ENCODE data around the gene MTCL1.

MTCL1 gene

DNA sequence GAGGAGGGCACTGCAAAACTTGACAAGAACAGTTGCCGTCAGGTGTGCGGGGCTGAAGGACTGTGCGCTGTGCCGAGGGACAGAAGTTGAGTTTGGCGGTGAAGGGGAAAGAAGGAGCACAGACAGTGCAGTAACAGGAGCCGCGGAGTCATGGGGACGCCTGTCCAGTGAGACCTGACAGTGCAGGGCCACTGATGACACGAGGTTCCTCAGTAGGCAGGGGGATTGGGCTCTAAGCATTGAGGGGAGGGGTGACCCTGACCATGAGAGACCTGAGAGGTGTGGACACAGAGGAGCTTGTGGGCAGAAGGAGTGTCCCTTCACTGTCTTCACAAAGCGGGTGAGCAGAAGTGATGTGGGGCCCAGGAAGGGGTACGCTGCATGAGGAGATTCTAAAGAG, 104.8 kb downstream of the MTCL1 start:
- DNase-seq (ENCODE audit: low spot score) = no peak

DNA sequence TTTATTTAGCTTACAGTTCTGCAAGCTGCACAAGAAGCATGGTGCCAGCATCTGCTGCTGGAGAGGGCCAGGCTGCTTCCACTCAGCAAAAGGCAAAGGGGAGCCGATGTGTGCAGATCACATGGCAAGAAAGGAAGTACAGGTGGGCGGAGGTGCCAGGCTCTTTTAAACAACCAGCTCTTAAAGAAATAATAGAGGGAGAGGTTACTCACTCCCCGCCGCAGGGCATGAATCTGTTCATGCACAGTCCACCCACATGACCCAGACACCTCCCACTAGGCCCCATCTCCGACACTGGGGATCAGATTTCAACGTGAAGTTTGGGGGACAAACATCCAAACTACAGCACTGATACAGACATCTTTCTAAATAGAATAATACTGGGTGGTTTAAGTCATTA, 105.8 kb downstream of the MTCL1 start:
- DNase-seq (ENCODE audit: low spot score) = no peak

- DNase-seq (ENCODE audit: low spot score) = no peak
Measured at GRCh38 chr18:8812631-8813030, 107.3 kb downstream of the MTCL1 start.

DNA sequence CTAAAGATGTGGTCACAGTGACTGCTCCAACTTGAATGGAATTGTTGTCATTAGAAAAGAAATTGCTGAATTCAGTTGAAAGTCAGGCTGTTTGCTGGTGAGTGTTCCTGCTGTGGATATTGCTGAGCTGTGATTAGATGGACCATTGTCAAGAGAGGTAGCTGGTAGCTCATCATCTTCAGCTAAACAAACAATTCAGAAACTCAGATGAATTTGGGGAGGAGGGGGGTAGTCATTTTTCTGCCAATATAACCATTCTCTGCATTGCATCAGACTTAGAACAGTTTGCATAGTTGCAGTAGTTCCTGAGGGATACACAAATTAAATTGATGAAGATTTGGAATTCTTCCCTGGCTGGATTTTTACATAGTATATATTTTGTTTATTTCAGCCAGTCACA, 108.3 kb downstream of the MTCL1 start:
- DNase-seq (ENCODE audit: low spot score) = no peak

DNA sequence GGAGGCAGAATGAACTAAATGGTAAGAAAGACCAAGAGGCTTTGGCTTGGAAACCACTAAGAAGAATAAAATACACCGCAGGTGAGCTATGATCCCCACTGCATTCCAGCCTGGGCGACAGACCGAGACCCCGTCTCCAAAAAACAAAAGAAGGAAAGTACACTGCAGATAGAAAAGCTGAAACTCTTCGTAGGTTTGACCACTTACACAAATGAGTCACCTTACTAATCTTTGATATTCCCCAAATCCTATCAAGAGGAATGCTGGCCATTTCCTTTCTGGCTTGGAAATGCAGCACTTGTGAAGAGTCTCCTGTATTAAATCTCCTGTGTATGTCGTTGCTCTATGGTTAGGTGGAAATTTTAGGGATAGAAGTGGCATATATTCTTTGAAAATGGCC, 108.8 kb downstream of the MTCL1 start:
- no peak for DNase-seq (ENCODE audit: low spot score)

DNA sequence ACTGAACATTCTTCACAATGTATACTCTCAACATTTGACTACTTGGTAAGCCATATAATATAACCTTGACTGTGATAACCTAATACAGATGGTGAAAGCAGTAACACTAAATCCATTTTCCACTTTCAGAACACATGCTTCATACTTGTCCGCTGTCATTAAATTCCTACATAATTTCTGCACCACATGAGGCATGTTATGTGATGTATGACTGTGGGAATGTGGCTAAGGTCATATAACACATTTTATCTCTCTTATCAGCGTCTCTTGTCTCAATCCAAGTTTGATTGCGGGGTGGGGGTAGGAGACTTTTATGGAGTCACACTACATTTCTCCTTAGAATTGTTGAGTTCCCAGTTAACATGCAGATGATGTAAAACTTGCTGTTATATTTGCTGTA, 110.9 kb downstream of the MTCL1 start:
- DNase-seq (ENCODE audit: low spot score) = no peak

GRCh38 chr18:8816816-8817215, 111.5 kb downstream of the MTCL1 start:
- no peak for DNase-seq (ENCODE audit: low spot score)

- no peak for DNase-seq (ENCODE audit: low spot score)
Measured at GRCh38 chr18:8818982-8819381, 113.6 kb downstream of the MTCL1 start.

DNA sequence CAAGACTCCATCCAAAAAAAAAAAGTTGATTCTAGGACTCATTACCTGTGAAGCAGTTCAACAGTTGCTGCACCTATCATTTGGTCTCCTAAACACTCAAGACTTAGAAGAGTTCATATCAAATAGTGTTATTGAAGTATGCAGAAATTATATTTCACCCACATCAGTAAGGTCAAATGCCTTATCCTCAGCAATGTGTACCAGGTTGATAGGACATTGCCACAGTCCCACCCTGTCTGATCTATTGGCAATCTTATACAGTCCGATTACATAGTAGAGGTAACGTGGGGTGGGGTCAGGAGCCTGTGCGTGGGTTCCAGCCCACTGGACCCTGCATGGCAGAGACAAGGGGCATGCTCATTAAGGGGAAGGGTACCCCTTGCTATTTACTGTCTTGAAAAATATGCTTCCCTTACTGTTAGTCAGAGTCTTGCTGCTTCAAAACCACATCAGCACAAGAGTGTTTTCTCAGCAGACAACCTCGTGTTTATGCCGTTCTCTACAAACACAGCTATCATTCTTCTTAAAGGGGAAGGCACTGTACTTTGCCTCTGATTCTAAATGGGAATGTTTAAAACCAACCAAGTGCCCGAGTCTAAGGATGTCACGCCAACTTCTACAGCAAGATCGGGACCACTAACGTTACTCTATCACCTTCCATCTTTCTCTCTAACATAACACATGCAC, 115.2 kb downstream of the MTCL1 start:
- DNase-seq (ENCODE audit: low spot score) = no peak

DNA sequence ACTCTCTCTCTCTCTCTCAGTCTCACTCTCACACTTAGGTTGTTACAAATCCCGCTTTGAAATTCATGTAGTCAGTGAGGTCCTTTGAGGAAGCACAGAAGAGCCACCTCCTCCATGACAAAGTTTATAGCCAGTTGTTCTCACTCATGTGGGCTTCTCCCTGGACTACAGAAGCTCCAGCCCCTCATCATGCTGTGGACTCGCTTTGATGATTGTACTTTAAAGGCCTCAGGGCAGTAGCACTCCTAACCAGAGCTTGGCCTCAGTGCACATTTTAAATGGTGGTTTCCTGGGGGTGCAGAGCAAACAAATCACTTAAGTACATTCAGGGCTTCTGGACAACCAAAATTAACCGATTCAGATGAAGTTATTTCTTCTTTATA, 115.7 kb downstream of the MTCL1 start:
- no peak for DNase-seq (ENCODE audit: low spot score)

- DNase-seq (ENCODE audit: low spot score) = no peak
Measured at GRCh38 chr18:8821531-8821930, 116.2 kb downstream of the MTCL1 start.

DNA sequence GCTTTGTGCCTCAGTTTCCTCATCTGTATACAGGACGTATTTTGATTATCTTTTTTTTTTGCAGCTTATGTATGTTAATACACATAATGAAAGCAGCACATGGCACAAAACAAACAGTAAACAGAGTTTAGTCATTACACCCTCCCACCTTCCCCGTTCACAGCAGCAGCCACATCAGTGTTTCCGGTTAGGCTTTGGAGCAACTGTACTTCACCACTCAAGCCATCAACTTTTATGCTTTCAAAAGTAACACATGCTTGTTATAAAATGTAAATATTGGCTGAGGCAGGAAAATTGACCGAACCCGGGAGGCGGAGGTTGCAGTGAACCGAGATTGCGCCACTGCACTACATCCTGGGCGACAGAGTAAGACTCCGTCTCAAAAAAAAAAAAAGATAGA, 117.3 kb downstream of the MTCL1 start:
- DNase-seq (ENCODE audit: low spot score) = no peak

DNA sequence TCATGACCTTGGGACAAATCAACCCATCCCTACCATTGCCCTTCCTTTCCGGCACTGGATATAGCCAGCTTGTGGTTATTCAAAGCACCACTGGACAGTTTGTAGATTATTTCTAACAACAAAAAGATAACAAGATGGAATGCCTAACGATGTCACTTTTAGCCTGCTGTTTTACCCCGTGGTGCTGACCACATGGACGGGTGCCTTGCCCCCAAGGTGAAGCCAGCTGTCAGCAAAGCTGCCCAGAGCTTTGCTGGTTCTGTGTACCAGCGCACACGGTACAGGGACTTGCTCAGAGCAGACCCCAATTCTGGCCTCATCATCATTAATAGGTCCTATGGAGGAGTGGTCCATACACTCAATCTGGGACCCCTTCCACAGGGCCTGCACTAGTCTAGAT, 118.2 kb downstream of the MTCL1 start:
- DNase-seq (ENCODE audit: low spot score) = no peak

DNA sequence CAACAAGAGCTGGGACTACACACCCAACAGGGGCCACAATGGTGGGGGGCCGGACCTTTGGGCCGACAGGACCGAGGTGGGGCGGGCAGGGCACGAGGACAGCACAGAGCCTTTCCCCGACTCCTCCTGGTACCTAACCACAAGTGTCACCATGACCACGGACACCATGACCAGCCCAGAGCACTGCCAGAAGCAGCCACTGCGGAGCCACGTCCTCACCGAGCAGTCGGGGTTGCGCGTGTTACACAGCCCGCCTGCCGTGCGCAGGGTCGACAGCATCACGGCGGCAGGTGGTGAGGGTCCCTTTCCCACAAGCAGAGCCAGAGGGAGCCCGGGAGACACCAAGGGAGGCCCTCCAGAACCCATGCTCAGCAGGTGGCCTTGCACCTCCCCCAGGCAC, 119.5 kb downstream of the MTCL1 start:
- no peak for DNase-seq (ENCODE audit: low spot score)

- DNase-seq (ENCODE audit: low spot score) = no peak
Measured at GRCh38 chr18:8825273-8825672, 119.9 kb downstream of the MTCL1 start.

DNA sequence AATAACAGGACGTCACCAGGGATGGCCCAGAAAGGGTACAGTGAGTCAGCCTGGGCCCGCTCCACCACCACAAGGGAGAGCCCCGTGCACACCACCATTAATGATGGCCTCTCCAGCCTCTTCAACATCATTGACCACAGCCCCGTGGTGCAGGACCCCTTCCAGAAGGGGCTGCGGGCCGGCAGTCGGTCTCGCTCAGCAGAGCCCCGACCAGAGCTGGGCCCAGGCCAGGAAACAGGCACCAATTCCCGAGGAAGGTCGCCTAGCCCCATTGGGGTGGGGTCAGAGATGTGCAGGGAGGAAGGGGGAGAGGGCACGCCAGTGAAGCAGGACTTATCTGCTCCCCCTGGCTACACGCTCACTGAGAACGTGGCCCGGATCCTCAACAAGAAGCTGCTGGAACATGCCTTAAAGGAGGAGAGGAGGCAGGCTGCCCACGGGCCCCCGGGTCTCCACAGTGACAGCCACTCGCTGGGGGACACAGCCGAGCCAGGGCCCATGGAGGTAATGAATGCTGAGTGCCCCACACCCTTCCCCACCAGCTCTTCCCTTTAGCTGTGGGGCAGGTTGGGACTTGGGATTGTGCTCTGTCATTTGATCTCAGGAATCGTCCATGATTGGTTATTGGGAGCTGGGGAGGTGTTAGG, 120.5 kb downstream of the MTCL1 start:
- DNase-seq (ENCODE audit: low spot score) = no peak

DNA sequence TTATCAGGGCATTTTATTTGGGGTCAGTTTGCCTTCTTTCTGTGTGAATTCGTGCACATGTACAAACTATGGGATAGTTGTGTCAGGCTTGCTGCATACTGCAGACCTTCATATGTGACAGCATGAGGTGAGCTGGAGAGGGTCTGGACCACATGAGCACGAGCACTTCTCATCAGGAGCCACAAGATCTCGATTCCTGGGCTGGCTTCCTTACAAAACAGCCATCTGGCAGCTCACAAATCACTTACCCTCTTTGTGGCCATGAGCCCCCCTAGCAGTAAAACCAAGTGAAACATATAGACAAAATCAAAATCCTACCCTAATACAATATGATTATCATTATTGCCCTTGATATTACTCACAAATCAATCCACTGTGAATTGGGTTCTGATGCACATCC, 121.2 kb downstream of the MTCL1 start:
- no peak for DNase-seq (ENCODE audit: low spot score)

- no peak for DNase-seq (ENCODE audit: low spot score)
Measured at GRCh38 chr18:8826971-8827370, 121.6 kb downstream of the MTCL1 start.

GRCh38 chr18:8828300-8828699, 122.9 kb downstream of the MTCL1 start:
- no peak for DNase-seq (ENCODE audit: low spot score)

GRCh38 chr18:8828798-8829197, 123.4 kb downstream of the MTCL1 start:
- DNase-seq (ENCODE audit: low spot score) = no peak

DNA sequence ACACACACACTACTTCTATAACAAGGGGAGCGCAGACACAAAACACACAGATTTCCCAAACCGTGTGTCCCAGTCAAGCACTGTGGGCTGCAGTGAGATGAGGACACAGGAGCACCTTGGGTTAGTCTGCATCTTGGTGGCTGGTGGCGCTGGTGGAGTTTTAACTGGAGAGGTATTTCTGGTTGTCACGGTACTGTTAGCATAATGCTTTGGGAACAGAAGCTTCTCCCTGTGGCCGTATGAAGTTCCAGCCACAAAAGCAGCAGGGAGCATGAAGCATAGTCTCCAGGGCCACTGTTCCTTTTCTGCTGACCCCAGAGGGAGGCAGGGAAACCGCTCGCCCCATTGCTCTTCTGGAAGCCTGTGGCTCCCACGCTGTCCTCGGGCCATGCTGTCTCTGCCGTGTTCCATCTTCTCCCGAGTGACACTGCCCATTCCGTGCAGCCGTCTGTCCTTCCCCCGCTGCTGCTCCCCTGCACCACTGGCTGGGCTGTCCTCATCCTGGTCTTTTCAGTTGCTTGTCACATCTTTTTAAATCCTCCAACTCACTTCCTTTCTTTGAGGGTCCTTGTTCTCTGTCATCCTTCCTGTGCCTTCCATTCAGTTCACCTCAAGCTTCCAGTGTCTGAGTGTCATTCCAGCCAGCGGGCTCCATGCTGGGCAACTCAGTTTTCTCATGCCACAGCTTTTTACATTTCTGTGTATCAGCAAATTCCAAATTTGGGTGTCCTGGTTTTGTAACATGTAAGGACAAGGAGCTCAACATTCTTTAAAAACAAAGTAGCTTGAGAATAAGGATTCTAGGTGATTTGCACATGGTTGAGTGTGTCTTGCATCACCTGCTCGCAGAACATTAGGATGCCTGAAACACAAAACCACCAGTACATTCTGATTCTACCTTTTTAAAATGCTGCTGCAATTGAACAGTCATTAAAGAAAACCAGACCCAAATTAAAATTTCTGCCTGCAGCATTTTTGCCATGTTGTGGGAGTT, 125.0 kb downstream of the MTCL1 start:
- no peak for DNase-seq (ENCODE audit: low spot score)

DNA sequence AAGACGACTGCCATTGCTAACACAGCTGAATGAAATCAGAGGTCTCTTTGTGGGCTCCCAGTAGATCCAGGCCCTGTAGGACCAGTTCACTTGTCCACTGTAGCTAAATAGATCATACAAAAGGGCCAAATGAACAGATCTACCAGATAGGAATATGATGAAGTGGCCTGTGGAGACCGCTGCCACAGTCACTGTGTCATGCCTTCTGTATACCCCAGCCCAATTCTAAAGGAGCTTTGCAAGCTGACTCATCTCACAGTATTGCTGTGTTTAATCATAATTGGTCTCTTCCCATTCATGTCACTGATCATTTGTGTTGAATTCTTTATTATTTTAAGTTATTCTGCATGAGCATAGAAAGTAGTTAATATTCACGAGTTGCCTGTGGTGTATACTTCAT, 125.8 kb downstream of the MTCL1 start:
- no peak for DNase-seq (ENCODE audit: low spot score)

GRCh38 chr18:8831531-8831930, 126.2 kb downstream of the MTCL1 start:
- no peak for DNase-seq (ENCODE audit: low spot score)
